Liver (tissue), 9 donors: Measurements from ENCODE around the gene ASPHD1. TPM values are rescaled to one million over a fixed set of nuclear protein-coding genes. Genes with fewer than 3 reads are reported as not detected.

Experiments used
- DNase-seq: peaks from one replicate; pipeline ENCODE4 v3.0.0-alpha.2; 2017; ENCODE audit warnings: low spot score
- H3K27ac ChIP-seq, 2 donors: one replicate each; pipeline ENCODE4 v1.7.0; 2013; ENCODE audit warnings: inconsistent platforms in 2 of 2, low read length in 2 of 2, control low read depth in 1 of 2, low read depth in 1 of 2, mild to moderate bottlenecking in 1 of 2
- H3K27me3 ChIP-seq, 4 donors: one replicate each; pipeline versions ENCODE4 v1.6.1 to v1.7.0; 2013; ENCODE audit warnings: low read length in 3 of 4, inconsistent platforms in 1 of 4, mild to moderate bottlenecking in 1 of 4, moderate library complexity in 1 of 4; ENCODE audit not compliant: control insufficient read depth in 4 of 4, insufficient read depth in 4 of 4
- H3K36me3 ChIP-seq, 4 donors: one replicate each; pipeline versions ENCODE4 v1.6.1 to v1.7.0; 2013; ENCODE audit warnings: low read length in 3 of 4, mild to moderate bottlenecking in 3 of 4, low read depth in 1 of 4, moderate library complexity in 1 of 4; ENCODE audit not compliant: control insufficient read depth in 4 of 4, insufficient read depth in 3 of 4
- H3K4me1 ChIP-seq, 4 donors: one replicate each; pipeline versions ENCODE4 v1.6.1 to v1.7.0; 2013; ENCODE audit warnings: low read length in 3 of 4, mild to moderate bottlenecking in 3 of 4, moderate library complexity in 1 of 4; ENCODE audit not compliant: control insufficient read depth in 4 of 4, insufficient read depth in 4 of 4
- H3K4me3 ChIP-seq, 3 donors: one replicate each; pipeline versions ENCODE4 v1.6.1 to v1.7.0; 2013; ENCODE audit warnings: low read length in 3 of 3, control low read depth in 1 of 3, low read depth in 1 of 3, mild to moderate bottlenecking in 1 of 3
- H3K9ac ChIP-seq, 2 donors: one replicate each; pipeline ENCODE4 v1.7.0; 2013; ENCODE audit warnings: low read length in 2 of 2, mild to moderate bottlenecking in 2 of 2, moderate library complexity in 2 of 2, control low read depth in 1 of 2, low read depth in 1 of 2
- H3K9me3 ChIP-seq, 4 donors: one replicate each; pipeline versions ENCODE4 v1.6.1 to v1.7.0; 2013; ENCODE audit warnings: low read length in 3 of 4; ENCODE audit not compliant: control insufficient read depth in 4 of 4
- CTCF ChIP-seq: fragments of 150-350 bp; IDR thresholded peaks from 2 replicates; pipeline ENCODE4 v1.5.1; 2017; ENCODE audit warnings: improper control_type of control experiment, low read depth, low read length; ENCODE audit not compliant: missing input control
- EGR1 ChIP-seq, 2 donors: IDR thresholded peaks; 2 replicates each; pipeline ENCODE4 v1.6.1; 2016 to 2018; ENCODE audit warnings: antibody characterized with exemption in 2 of 2, low read depth in 2 of 2
- FOXA1 ChIP-seq: IDR thresholded peaks from 2 replicates; pipeline ENCODE4 v1.6.1; 2016; ENCODE audit warnings: antibody characterized with exemption
- GABPA ChIP-seq, 2 donors: IDR thresholded peaks in 1 of 2; conservative IDR thresholded peaks in 1 of 2; 2 replicates each; pipeline ENCODE4 v1.6.1; 2016; ENCODE audit warnings: antibody characterized with exemption in 2 of 2, mild to moderate bottlenecking in 1 of 2, moderate library complexity in 1 of 2
- HNF4A ChIP-seq, 2 donors: conservative IDR thresholded peaks; 2 replicates each; pipeline ENCODE4 v1.6.1; 2016; ENCODE audit warnings: antibody characterized with exemption in 2 of 2, mild to moderate bottlenecking in 2 of 2
- HNF4G ChIP-seq: IDR thresholded peaks from 2 replicates; pipeline ENCODE4 v1.6.1; 2016; ENCODE audit warnings: antibody characterized with exemption
- JUND ChIP-seq, 2 donors: IDR thresholded peaks; 2 replicates each; pipeline ENCODE4 v1.6.1; 2016; ENCODE audit warnings: antibody characterized with exemption in 2 of 2
- NR2F2 ChIP-seq: IDR thresholded peaks from 2 replicates; pipeline ENCODE4 v1.6.1; 2016; ENCODE audit warnings: antibody characterized with exemption
- RAD21 ChIP-seq, 2 donors: IDR thresholded peaks; 2 replicates each; pipeline ENCODE4 v1.6.1; 2016; ENCODE audit warnings: antibody characterized with exemption in 2 of 2, mild to moderate bottlenecking in 2 of 2
- REST ChIP-seq: IDR thresholded peaks from 2 replicates; pipeline ENCODE4 v1.6.1; 2016; ENCODE audit warnings: antibody characterized with exemption, mild to moderate bottlenecking
- RXRA ChIP-seq, 2 donors: IDR thresholded peaks; 2 replicates each; pipeline ENCODE4 v1.6.1; 2017 to 2018; ENCODE audit warnings: antibody characterized with exemption in 2 of 2, mild to moderate bottlenecking in 1 of 2
- SP1 ChIP-seq: IDR thresholded peaks from 2 replicates; pipeline ENCODE4 v1.6.1; 2018; ENCODE audit warnings: antibody characterized with exemption, mild to moderate bottlenecking
- ZBTB33 ChIP-seq: IDR thresholded peaks from 2 replicates; pipeline ENCODE4 v1.6.1; 2016; ENCODE audit warnings: antibody characterized with exemption
- WGBS: extraction: QIAGEN DNeasy Blood & Tissue Kit; methylation state at CpG from one replicate; pipeline ENCODE4 v1.1.7; 2013; 5-methylcytosine and 5-hydroxymethylcytosine counted together
- polyA plus RNA-seq, 2 donors: library from polyadenylated mRNA; stranded (reverse) in 1 of 2; unstranded in 1 of 2; fragments of 200-250 nt in 1 of 2; fragments of >200 nt in 1 of 2; fragmentation: Nextera tagmentation in 1 of 2; extraction: Ambion mirVana in 1 of 2; gene quantifications; one replicate each; pipeline versions ENCODE4 v1.2.1 to v1.2.3, GENCODE V29; 2013 to 2015
- total RNA-seq, 2 donors: library from RNA; depleted of rRNA; stranded (reverse); fragments of >200 nt; gene quantifications; one replicate each; pipeline ENCODE4 v1.2.3, GENCODE V29; 2014
- TF ChIP-seq, protein P1 (sequence below): IDR thresholded peaks from 2 replicates; pipeline ENCODE4 v1.6.1; 2016; ENCODE audit warnings: antibody characterized with exemption
- TF ChIP-seq, protein P2 (sequence below): IDR thresholded peaks from 2 replicates; pipeline ENCODE4 v1.6.1; 2016; ENCODE audit warnings: antibody characterized with exemption
- donor health status: healthy.
- donor health status: healthy.
- donor health status: healthy.
- donor health status: healthy.
- donor health status: healthy.

Gene ASPHD1
- total and polyA plus RNA-seq, 4 donors, result 0.25 to 0.28 TPM; not detected in 2

DNA sequence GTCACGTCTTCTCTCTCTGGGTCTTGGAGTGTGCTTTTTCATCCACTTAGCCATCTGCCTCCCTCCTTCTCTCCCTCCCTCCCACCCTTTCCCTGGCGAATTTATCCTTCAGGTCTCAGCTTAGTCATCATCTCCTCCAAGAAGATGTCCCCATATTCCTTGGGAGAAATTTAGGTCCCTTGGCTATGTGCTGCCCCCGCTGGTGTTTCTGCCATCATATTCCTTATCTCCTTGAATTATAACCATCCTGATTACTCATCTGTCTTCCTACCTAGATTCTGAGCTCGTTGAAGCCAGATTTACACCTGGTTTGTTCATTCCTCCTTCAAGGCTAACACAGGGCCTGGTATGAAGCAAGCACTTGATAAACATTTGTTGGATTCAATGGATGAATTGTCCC is 5.9 kb upstream of the ASPHD1 start (continued):
- no peak for TF ChIP-seq CTCF
- no peak for TF ChIP-seq RXRA (IDR thresholded peaks at IDR 0.05)
- TF ChIP-seq FOXA1, result no peak
- no peak for TF ChIP-seq HNF4A (conservative IDR thresholded peaks at IDR 0.05)
- TF ChIP-seq GABPA (IDR thresholded peaks at IDR 0.05 in 1 of 2, conservative IDR thresholded peaks at IDR 0.05 in 1 of 2), result no peak
- TF ChIP-seq NR2F2, result no peak
- TF ChIP-seq, protein P1, sequence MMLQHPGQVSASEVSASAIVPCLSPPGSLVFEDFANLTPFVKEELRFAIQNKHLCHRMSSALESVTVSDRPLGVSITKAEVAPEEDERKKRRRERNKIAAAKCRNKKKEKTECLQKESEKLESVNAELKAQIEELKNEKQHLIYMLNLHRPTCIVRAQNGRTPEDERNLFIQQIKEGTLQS, result no peak
- no peak for TF ChIP-seq HNF4G
- TF ChIP-seq EGR1 (IDR thresholded peaks at IDR 0.05; ENCODE audit: low read depth in 2 of 2), result no peak
- no peak for TF ChIP-seq SP1
- no peak for TF ChIP-seq JUND (IDR thresholded peaks at IDR 0.05)
- TF ChIP-seq, protein P2, sequence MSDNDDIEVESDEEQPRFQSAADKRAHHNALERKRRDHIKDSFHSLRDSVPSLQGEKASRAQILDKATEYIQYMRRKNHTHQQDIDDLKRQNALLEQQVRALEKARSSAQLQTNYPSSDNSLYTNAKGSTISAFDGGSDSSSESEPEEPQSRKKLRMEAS, result no peak
- TF ChIP-seq RAD21 (IDR thresholded peaks at IDR 0.05), result no peak

- H3K27ac ChIP-seq, result no peak overlapping the region
- peaks cover 0 to 6% (median 1%) of the 10 kb centered on the region in 4 donors for H3K27me3 ChIP-seq
- no peak overlapping the region for H3K9ac ChIP-seq
- no peaks in the 10 kb centered on the region for H3K9me3 ChIP-seq
- TF ChIP-seq REST, result no peak
- TF ChIP-seq, protein P1, result no peak
- TF ChIP-seq ZBTB33, result no peak
- no peak for DNase-seq
- H3K4me3 ChIP-seq, result no peak overlapping the region
- H3K4me1 ChIP-seq, result peaks cover 2 to 12% (median 7%) of the 10 kb centered on the region in 4 donors
- WGBS, result 55% methylated on average over 15 of the region's 15 CpGs
- no peaks in the 10 kb centered on the region for H3K36me3 ChIP-seq
These were observed 3.4 kb upstream of the ASPHD1 start for GRCh38 chr16:29896841-29897240.
